GM12892 (cell line): ENCODE results near the gene MUSTN1.

Experiments used
- POLR2A ChIP-seq: IDR thresholded peaks from 2 replicates; pipeline ENCODE4 v1.6.1; 2011; ENCODE audit warnings: low read depth, low read length, control low read depth
- POLR2AphosphoS5 ChIP-seq: IDR thresholded peaks from 2 replicates; pipeline ENCODE4 v1.6.1; 2011; ENCODE audit warnings: low read depth, low read length, control low read depth

- no peak for TF ChIP-seq POLR2A
- TF ChIP-seq POLR2AphosphoS5: no peak
These were observed at the start of gene MUSTN1 for GRCh38 chr3:52834871-52835501.
